Progenitor cell of endocrine pancreas (in vitro differentiated cells): Measurements from ENCODE around the gene OR51L1. TPM values are rescaled to one million over a fixed set of nuclear protein-coding genes. Genes with fewer than 3 reads are reported as not detected.

ENCODE experiments used
- DNase-seq: peaks from one replicate; pipeline ENCODE4 v3.0.0; 2021; ENCODE audit warnings: low spot score; ENCODE audit not compliant: unreplicated experiment
- H3K27ac Mint-ChIP-seq: 2 replicates; pipeline ENCODE4 v1.8.0; 2021; ENCODE audit warnings: mild to moderate bottlenecking, moderate library complexity, mixed read lengths
- H3K27me3 Mint-ChIP-seq: 2 replicates; pipeline ENCODE4 v1.8.0; 2021; ENCODE audit warnings: mixed read lengths
- H3K36me3 Mint-ChIP-seq: 2 replicates; pipeline ENCODE4 v1.8.0; 2022; ENCODE audit warnings: mixed read lengths; ENCODE audit not compliant: insufficient read depth
- H3K4me1 Mint-ChIP-seq: 2 replicates; pipeline ENCODE4 v1.8.0; 2021; ENCODE audit warnings: low read depth, mixed read lengths
- H3K4me3 Mint-ChIP-seq: 2 replicates; pipeline ENCODE4 v1.8.0; 2021; ENCODE audit warnings: low read depth, mild to moderate bottlenecking, moderate library complexity, mixed read lengths
- H3K9me3 Mint-ChIP-seq: 2 replicates; pipeline ENCODE4 v1.8.0; 2021; ENCODE audit warnings: low read depth, mixed read lengths
- total RNA-seq: library from RNA; stranded (reverse); gene quantifications from 2 replicates; pipeline ENCODE4 v1.2.1, GENCODE V29; 2021
- TF ChIP-seq, protein P1 (sequence below): fragments of 200-600 bp; sonication (generic); IDR thresholded peaks from one replicate; pipeline ENCODE4 v1.5.0; 2021; ENCODE audit warnings: antibody characterized with exemption, mild to moderate bottlenecking; ENCODE audit not compliant: unreplicated experiment

Gene OR51L1
- total RNA-seq, 1 donor from 2014 or later: not detected

- H3K36me3 Mint-ChIP-seq: no peaks in the 10 kb centered on the region
- H3K4me1 Mint-ChIP-seq: no peaks in the 10 kb centered on the region
- no peak overlapping the region for H3K27ac Mint-ChIP-seq
- no peaks in the 10 kb centered on the region for H3K27me3 Mint-ChIP-seq
- no peaks in the 10 kb centered on the region for H3K9me3 Mint-ChIP-seq
- no peak for DNase-seq
- no peak overlapping the region for H3K4me3 Mint-ChIP-seq
- TF ChIP-seq, protein P1, sequence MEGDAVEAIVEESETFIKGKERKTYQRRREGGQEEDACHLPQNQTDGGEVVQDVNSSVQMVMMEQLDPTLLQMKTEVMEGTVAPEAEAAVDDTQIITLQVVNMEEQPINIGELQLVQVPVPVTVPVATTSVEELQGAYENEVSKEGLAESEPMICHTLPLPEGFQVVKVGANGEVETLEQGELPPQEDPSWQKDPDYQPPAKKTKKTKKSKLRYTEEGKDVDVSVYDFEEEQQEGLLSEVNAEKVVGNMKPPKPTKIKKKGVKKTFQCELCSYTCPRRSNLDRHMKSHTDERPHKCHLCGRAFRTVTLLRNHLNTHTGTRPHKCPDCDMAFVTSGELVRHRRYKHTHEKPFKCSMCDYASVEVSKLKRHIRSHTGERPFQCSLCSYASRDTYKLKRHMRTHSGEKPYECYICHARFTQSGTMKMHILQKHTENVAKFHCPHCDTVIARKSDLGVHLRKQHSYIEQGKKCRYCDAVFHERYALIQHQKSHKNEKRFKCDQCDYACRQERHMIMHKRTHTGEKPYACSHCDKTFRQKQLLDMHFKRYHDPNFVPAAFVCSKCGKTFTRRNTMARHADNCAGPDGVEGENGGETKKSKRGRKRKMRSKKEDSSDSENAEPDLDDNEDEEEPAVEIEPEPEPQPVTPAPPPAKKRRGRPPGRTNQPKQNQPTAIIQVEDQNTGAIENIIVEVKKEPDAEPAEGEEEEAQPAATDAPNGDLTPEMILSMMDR: no peak
These were observed 42.0 kb downstream of the OR51L1 start for GRCh38 chr11:5036669-5037068.

DNA sequence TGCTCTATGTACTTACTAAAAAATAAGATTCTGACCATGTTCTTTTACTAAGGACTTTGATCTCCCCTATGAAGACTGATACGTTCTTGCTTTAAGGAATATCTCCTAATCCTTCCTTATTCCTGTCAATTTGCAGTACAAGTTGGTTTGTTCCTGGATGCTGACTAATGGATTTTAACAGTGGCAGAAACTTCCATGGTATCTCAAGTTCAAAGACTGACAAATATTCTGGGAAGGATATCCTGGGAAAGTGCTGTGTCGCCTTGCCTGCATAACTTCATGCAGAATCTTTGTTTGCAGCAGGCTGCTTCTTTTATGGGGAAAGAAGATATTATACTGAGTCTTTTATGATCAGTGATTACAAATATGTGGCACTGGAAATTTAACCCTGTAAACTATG is 43.3 kb downstream of the OR51L1 start:
- H3K4me3 Mint-ChIP-seq: no peak overlapping the region

GRCh38 chr11:5038341-5038740 is 43.7 kb downstream of the OR51L1 start:
- no peaks in the 10 kb centered on the region for H3K27me3 Mint-ChIP-seq
- H3K4me1 Mint-ChIP-seq: no peaks in the 10 kb centered on the region
- TF ChIP-seq, protein P1: no peak
- H3K36me3 Mint-ChIP-seq: no peaks in the 10 kb centered on the region
- no peak for DNase-seq
- H3K9me3 Mint-ChIP-seq: no peaks in the 10 kb centered on the region
- no peak overlapping the region for H3K27ac Mint-ChIP-seq
- H3K4me3 Mint-ChIP-seq: no peak overlapping the region

More for the DNA sequence above, 43.3 kb downstream of the OR51L1 start:
- no peak overlapping the region for H3K27ac Mint-ChIP-seq
- no peaks in the 10 kb centered on the region for H3K4me1 Mint-ChIP-seq
- no peaks in the 10 kb centered on the region for H3K36me3 Mint-ChIP-seq
- no peaks in the 10 kb centered on the region for H3K9me3 Mint-ChIP-seq
- TF ChIP-seq, protein P1: no peak
- no peaks in the 10 kb centered on the region for H3K27me3 Mint-ChIP-seq
- no peak for DNase-seq

GRCh38 chr11:5040876-5041275 is 46.2 kb downstream of the OR51L1 start:
- DNase-seq: no peak
- no peaks in the 10 kb centered on the region for H3K27me3 Mint-ChIP-seq
- TF ChIP-seq, protein P1: no peak
- no peaks in the 10 kb centered on the region for H3K36me3 Mint-ChIP-seq
- H3K4me1 Mint-ChIP-seq: peaks cover 5% of the 10 kb centered on the region
- no peak overlapping the region for H3K27ac Mint-ChIP-seq
- no peak overlapping the region for H3K4me3 Mint-ChIP-seq
- H3K9me3 Mint-ChIP-seq: no peaks in the 10 kb centered on the region

- H3K4me1 Mint-ChIP-seq: peaks cover 11% of the 10 kb centered on the region
- DNase-seq: no peak
- no peak overlapping the region for H3K4me3 Mint-ChIP-seq
- TF ChIP-seq, protein P1: no peak
- H3K36me3 Mint-ChIP-seq: no peaks in the 10 kb centered on the region
- H3K9me3 Mint-ChIP-seq: peaks cover 2% of the 10 kb centered on the region
- no peak overlapping the region for H3K27ac Mint-ChIP-seq
- no peaks in the 10 kb centered on the region for H3K27me3 Mint-ChIP-seq
These were observed 47.4 kb downstream of the OR51L1 start for GRCh38 chr11:5042091-5042490.
